NCI-H2171 treated with DMSO at 0.1 percent for 48 hours (cell line): Measurements from ENCODE around the gene IL11RA.
"Not testable (repeated sequence)": the region's sequence is repeated elsewhere in the genome, so short reads cannot be mapped to it uniquely, and the experiment has no call there.

Source experiments
- DNase-seq: peaks from one replicate; lab custom pipeline; 2025; lab: John Stamatoyannopoulos, UW

Gene IL11RA

DNA sequence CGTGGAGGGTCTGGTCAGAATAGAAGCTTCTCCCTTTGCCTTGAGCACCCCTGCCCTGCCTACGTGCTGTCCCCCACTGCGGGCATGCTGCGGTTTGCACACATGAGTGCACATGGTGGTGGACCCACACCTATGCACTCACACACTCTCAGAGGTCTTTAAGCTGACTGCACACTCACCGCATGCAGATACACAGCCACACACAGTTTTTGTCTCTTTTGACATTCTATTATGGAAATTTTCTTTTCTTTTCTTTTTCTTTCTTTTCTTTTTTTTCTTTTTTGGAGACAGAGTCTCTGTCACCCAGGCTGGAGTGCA lies 22.5 kb upstream of the IL11RA start:
- DNase-seq: no peak

DNA sequence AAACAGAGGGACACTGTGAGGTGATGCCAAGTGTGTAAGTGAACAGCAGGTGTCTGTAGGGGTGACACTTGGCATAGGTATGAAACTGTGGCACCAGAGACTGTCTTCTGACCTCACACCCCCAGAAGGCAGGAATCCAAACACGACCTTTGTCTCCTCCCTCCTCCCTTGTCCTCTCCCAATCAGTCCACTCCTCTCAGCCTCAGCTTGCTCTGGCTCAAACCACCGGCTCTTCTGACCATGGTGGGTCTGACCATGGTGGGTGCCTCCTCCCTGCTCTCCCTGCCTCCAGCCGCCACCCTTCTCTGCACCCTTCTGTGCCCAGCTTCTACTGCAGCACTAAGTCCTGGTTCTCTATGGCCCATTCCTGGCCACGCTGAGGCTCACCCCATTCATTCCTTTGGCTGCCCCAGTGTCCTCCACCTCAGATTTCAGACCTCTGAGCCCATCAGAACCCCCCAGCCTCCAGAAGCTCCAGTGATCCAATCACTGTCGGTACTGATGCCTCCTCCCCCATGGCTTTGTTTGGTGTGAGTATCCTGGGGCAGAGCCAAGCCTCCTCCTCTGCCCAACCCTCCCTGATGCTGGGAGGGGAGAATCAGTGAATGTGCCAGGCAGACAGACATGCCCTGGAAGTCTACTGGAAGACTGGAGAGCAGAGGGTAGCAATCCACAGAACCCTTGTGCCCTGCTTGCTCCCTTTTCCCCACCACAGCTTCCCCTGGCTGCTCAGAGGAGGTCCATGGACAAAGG lies 21.4 kb upstream of the IL11RA start:
- DNase-seq: no peak

DNA sequence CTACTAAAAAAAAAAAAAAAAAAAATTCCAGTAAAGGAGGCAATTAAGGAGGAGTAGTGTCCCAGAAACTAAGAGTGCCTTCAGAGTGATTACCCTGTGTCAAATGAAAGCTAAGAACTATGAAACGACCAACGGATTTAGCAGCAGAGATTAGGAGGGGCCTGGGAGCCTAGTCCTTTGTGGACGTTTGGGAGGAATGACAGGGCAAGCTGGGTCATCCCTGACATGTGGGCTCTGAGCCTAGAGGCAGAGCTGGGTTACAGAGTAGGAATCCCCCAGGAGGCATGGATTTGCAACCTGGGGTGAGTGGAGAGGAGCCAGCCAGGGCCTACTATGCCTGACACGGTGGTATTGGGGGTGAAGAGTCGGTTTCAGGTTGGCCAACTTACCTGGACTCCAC lies 18.8 kb upstream of the IL11RA start:
- no peak for DNase-seq

DNA sequence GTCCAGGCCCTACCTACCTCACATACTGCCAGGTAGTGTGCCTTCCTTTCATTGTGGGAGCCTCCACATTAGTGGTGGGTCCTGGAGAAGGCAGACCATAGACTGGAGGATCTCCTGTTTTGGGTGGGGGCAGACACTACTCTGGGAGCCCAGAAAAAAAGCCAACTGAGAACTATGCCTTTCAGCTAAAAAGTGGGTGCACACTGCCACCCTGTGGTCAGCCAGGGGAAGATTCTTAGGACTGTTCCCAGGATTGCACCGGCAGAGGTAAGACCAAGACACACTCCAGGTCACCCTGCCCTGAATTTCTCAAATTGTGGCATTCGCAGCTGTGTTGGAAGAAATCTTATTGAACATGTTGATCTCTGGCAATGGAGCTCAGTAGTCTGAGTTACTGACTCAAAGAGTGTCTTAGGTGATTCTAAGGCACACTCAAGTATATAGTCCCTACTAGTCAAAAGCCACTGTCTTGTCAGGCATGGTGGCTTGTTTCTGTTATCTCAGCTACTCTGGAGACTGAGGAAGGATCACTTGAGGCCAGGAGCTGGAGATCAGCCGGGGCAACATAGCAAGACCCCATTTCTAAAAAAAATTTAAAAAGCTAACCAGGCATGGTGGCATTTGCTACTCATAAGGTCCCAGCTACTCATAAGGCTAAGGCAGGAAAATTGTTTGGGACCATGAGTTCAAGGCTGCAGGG lies 18.0 kb upstream of the IL11RA start:
- peak; percentile 61 for DNase-seq

DNA sequence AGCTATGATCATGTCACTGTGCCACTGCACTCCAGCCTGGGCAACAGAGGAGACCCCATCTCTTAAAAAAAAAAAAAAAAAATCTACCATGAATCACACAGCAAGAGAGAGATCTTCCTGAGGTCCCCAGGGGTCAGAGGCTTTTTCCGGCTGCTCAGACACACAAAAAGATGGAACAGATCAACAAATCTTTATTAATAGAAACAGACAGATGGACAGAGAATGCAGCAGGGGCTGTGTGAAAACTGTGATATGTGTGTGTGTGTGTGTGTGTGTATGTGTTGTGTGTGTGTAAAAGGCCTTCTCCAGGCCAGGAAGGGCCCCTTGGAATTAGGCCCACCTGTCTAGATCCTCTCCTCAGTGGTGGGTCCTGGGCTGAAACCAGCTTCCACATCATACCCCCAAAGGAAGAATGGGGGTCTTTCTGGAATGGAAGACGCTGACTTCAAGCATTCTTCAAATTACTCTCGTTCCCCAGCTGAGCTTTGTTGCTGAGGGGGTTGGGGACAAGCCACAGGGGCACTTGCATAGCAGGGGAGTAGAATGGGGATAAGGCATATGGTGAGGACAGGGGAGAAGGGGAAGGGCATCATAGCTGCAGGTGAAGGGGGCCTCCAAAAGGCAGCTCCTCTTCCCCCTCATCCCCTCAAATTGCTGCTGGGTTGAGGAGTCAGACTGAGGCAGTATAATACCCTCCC lies 17.3 kb upstream of the IL11RA start:
- no peak for DNase-seq

DNA sequence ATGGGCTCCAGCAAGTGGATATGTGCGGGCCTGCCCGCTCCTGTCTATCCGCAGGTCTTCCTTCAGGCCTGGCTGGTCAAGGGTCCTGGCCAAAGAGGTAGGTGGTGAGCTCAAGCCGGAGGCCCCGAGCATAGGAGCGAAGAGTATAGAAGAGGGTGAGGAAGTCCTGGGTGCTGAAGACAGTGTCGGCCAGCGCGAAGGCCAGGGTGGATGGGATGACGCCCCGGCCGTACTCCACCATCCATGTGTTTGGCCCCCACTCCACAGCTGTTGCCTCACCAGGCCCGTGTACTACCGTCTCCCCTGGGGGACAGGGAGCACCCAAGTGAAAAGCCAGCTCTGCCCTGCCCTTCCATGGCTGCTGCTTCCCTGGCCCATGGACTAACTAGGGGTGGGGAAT lies 16.4 kb upstream of the IL11RA start:
- DNase-seq: no peak

DNA sequence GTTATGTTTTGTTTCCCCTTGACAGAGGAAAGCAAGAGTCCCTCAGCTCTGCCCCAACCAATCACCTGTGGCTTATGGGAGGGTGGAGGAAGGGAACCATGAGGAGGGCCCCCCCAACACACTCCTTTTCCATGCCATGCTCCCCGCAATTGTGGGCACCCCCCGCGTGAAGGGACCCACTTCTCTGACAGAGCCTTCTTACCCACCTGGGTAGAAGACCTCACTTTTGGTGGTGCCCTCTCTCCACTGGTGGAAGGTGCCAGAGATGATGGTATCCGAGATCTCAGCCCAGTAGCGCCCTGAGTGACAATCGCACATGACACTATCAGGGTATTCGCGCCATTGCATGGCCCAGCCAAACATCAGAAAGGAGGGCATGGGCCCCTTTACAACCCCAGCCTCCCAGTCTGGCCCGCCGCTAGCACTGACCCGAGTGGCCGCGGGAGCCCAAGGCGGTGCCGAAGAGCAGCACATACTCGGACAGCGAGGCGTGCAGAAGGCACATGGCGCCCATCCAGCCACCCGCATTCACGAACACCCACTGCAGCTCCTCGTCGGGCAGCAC lies 15.1 kb upstream of the IL11RA start:
- peak; percentile 12 for DNase-seq

DNA sequence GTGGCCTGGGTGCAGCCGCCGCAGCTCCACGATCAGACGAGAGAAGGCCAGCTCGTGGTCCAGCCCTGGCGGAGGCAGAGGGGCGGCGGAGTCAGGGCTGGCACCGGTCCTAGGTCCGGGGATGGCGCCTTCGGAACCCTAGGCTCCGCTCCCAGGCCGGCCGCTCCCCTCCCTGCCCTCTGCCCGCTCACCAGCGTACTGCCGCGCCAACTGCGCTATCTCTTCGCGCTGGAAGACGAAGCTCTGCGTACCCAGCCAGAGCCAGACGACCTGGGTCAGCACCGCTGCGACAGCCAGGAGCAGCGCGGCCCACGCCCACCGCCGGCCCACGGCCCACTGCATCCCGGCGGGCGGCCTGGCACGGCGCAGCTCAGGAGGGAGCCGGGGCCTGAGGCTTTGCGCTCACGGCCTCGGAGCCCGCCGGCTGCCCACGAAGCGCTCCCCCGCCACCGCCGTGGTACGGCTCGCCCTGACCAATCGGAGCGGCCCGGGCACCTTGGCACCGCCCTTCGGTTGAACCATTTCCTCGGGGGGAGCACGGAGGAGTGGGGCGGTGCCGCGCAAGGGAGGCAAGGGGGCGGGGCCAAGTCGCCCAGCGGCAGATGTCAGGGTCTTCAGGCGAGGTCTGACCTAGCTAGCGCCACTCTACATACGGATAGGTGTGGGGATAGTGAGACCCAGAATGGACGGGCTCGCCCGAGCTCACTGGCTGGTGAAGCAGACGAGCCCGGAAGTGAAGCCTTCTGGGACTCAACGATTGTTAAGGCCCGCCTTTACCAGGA lies 14.4 kb upstream of the IL11RA start, which contains the start of gene SIGMAR1:
Gene SIGMAR1 (minus strand): TSS at position 432 of the 782 bp plus-strand sequence. CDS start 90 bp downstream, at position 342.
- DNase-seq: peak; percentile 77

DNA sequence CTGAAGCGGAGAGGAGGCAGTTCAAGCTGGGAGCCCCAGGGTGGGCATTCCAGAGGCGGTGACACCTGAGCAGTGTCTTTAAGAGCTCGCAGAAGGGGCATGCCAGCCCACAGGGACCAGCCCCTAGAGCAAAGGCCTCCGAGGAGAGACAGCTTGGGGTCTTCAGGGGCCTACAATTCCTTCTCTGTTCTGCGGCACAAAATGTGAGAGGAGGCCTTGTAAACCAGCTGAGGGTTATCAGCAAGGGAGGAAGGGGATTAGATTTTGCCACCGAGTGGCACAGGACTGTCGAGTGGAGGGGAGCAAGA lies 13.9 kb upstream of the IL11RA start:
- no peak for DNase-seq

DNA sequence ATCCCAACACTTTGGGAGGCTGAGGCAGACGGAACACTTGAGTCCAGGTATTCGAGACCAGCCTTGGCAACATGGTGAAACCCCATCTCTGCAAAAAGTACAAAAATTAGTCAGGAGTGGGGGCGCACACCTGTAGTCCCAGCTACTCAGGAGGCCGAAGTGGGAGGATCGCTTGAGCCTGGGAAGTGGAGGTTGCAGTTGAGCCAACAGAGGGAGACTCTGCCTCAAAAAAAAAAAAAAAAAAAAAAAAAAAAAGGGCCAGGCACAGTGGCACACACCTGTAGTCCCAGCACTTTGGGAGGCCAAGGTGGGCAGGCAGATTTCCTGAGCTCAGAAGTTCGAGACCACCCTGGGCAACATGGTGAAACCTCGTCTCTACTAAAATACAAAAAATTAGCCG lies 12.7 kb upstream of the IL11RA start:
- DNase-seq: not testable (repeated sequence)

DNA sequence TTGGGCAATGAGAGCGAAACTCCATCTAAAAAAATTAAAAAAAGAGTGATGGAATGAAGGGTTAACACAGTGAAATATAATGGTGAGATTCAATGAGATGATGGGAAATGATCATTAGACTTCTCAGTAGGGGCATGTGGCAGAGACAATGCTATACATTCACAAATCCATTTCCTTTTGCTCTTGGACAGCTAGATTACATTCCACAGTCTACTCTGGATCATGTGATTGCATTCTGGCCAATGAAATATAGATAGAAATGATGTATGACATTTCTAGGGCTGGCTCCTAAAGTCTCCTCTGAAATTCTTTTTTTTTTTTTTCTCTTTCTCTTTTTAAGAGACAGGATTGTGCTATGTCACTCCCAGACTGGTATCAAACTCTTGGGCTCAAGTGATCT lies 9.3 kb upstream of the IL11RA start:
- no peak for DNase-seq

DNA sequence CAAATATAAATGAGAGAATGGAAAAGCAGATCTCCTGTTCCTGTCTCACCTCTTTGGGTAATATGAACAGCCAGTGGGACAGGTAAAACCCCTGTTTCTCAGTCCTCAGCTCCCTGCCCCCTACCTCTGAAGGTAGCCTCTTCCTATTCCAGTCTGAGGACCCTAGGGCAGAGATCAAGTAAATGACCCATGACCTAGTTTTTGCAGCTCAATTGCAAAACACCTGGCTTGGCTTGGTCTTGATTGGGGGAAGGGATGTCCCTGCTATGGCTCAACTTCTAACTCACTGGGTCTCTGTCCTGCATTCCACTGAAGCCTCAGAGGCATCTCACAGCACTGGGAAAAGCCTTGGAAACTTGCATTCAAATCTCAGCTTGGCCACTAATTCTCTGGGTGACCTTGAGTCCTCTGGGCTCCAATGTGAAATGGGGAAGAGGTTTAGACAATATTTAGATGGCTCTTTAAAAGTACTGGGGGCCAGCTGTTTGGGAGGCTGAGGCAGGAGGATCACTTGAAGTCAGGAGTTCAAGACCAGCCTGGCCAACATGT lies 7.1 kb upstream of the IL11RA start:
- DNase-seq: no peak

DNA sequence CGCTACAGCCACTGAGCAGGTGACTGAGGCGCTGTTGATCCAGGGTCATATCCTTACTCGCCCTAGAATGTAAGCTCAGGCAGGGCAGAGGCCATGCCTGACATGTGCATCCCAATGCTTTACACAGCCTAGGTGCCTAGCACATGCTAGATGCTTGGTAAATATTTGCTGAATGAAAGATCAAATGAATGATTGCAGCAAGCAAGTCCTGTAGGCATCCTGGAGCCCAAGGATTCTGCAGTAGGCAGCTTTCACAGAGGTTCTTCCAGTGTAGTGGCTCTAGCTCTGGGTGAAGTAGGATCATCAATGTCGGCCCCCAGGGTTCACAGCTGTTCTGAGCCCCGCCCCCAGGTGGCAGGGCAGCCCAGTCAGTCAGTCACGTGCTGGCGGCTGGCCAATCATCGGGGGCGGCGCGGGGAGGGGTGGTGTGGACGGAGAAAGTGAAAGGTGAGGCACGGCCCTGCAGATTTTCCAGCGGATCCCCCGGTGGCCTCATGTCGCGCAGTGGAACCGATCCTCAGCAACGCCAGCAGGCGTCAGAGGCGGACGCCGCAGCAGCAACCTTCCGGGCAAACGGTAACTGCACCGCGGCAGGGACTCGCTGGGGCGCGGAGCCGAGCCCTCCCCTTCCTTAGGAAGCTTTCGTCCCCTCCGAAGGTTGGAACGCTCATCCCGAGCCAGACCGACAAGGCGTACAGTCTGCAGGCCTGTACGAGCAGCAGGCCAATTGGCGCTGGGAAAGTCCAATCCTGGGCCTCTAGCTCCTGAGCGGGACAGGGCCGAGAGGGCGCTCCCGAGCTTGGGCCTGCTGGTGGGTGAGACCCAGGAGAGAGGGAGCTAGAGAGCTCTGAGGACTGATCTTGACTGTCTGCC lies 5.5 kb upstream of the IL11RA start, which contains the start of gene GALT:
Gene GALT (plus strand): TSS at position 465 of the 873 bp plus-strand sequence. CDS start 30 bp downstream, at position 495.
- DNase-seq: peak; percentile 79

DNA sequence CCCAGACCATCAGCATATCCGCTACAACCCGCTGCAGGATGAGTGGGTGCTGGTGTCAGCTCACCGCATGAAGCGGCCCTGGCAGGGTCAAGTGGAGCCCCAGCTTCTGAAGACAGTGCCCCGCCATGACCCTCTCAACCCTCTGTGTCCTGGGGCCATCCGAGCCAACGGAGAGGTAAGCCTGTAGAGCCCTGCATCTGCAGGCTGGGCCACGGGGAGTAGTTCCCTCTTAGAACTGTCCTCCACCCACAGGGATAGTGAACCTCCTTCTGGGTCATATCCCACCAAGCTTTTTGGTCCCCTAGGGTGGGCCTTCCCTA lies 4.9 kb upstream of the IL11RA start:
- no peak for DNase-seq

DNA sequence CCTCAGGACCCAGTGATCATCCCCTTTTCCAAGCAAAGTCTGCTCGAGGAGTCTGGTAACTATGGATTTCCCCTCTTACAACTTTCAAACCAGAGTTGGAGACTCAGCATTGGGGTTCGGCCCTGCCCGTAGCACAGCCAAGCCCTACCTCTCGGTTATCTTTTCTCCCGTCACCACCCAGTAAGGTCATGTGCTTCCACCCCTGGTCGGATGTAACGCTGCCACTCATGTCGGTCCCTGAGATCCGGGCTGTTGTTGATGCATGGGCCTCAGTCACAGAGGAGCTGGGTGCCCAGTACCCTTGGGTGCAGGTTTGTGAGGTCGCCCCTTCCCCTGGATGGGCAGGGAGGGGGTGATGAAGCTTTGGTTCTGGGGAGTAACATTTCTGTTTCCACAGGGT lies 4.3 kb upstream of the IL11RA start:
- no peak for DNase-seq

DNA sequence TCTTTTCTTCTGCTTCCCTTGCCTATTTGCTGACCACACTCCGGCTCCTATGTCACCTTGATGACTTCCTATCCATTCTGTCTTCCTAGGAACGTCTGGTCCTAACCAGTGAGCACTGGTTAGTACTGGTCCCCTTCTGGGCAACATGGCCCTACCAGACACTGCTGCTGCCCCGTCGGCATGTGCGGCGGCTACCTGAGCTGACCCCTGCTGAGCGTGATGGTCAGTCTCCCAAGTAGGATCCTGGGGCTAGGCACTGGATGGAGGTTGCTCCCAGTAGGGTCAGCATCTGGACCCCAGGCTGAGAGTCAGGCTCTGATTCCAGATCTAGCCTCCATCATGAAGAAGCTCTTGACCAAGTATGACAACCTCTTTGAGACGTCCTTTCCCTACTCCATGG lies 3.3 kb upstream of the IL11RA start:
- no peak for DNase-seq

DNA sequence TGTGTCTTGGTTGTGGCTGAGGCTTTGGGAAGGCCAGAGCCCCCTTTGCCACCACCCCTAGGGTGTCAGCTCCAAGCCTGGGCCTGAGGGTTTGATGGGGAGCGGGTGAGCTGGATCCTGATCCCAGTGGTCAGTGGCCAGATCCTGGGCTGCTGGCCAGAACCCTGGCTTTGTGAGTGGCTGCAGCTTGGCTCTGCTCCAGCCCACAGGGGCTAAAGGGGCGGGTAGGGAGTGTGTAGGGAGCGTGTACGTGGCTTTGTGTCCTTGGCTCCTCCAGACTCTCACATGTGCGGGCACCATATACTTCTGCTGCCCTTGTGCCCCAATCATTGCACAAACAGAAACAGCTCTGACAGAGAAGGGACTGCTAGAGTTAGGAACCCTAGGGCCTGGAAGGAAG lies 1.2 kb upstream of the IL11RA start:
- DNase-seq: no peak

DNA sequence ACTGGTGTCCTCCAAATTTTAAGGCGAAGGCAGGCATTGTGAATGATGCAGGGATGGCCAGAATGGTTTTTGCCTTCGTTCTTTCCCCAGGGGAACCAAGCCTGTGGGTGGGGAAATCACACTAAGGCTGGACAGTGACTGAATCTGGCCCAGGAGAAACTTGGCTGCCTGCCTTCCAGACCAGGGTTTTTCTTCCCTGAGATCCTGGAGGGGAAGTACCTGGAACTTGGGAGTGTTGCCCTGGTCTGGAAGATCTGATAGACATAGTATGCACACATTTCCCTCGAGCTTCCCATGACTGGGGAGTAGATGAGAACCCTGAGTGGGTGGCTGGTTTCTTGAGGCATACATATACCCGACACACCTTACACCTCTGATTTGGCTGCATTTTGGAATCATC lies 664 bp upstream of the IL11RA start:
- DNase-seq: no peak

DNA sequence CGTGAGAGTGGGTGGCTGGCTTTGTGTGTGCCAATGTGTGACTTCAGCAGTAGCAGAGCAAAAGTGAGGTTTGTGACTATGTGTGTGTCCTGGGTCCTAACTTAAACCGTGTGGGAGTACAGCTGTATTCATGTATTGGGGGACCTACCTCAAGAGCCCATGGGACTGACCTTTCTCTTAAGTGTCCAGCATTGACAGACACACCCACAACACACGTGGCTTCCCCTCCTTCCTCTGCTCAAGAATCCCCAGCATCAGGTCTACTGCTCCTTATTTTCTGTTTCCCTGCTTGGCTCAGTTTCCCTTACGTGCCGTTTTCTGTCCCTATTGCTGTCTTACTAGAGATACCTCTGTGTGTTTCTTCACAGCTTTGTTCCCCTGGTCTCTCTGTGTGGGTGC lies 616 bp downstream of the IL11RA start:
- no peak for DNase-seq

DNA sequence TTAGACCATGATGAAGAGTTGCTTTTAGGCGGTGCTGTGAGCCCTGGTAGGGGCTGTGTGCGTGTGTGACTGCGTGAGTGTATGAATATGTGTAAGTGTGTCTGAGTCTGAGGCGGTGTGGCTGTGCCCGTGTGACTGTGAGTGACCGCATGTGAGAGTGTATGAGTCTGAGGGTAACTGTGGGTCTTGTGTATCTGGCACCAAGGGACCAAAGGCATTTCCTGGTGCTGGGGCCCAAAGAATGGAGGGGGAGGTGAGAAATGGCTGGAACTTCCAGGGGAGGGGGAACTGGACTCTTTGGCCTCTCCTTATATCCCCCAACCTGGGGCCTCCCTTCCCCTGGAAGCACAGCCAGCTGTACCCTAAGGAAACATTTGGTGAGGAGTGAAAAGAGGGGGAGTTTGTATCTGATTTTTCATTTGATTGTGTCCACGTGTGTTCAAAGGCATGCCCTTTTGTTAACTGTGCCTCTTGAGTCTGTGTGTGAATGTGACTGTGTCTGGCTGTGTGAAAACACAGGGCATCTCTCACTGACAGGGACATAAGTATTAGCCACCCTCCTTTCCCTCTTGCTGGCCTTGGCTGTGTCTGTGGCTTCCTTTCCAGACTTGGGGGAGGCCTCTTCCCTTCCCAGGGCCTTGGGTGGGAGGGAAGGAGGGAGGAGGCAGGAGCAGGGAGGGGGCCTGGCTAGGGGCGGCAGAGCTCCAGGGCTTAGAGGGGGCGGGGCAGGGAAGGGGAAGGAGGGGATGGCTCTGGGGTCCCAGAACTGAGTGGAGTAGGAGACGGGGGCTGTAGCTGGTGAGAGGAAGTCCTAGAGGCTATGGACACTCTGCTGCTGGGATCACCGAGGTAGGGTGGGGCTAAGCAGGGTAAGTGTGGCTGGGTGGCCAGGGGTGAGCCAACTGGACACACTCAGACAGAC lies 1.4 kb downstream of the IL11RA start:
- DNase-seq: peak; percentile 6
